CMK (cell line): ENCODE results near the gene ZFR.
A peak's percentile ranks its signal among the peaks of the same experiment; 100 is the strongest.
"Not testable (repeated sequence)": the region's sequence is repeated elsewhere in the genome, so short reads cannot be mapped to it uniquely, and the experiment has no call there.

Experiments
- DNase-seq: peaks from one replicate; pipeline ENCODE4 v3.0.0-alpha.2; 2010; ENCODE audit warnings: low read depth

The ZFR gene

GRCh38 chr5:32450952-32451351, 6.4 kb upstream of the ZFR start:
- DNase-seq: no peak

GRCh38 chr5:32449262-32449661, 4.7 kb upstream of the ZFR start:
- DNase-seq: no peak

- DNase-seq: peak; percentile 33
These were observed 2.1 kb upstream of the ZFR start for GRCh38 chr5:32446630-32447029.

- DNase-seq: no peak
These were observed 1.5 kb upstream of the ZFR start for GRCh38 chr5:32445831-32446614.

- peak; percentile 24 for DNase-seq
These were observed 783 bp upstream of the ZFR start for GRCh38 chr5:32445287-32445758.

GRCh38 chr5:32443541-32444430, 754 bp downstream of the ZFR start:
- peak; percentile 17 for DNase-seq

- DNase-seq: no peak
These were observed 1.4 kb downstream of the ZFR start for GRCh38 chr5:32443145-32443540.

GRCh38 chr5:32439086-32439642, 5.4 kb downstream of the ZFR start:
- DNase-seq: no peak

- no peak for DNase-seq
These were observed 7.8 kb downstream of the ZFR start for GRCh38 chr5:32436553-32437242.

GRCh38 chr5:32435383-32435782, 9.2 kb downstream of the ZFR start:
- no peak for DNase-seq

GRCh38 chr5:32434221-32434620, 10.3 kb downstream of the ZFR start:
- no peak for DNase-seq

GRCh38 chr5:32432633-32433032, 11.9 kb downstream of the ZFR start:
- DNase-seq: no peak

- DNase-seq: not testable (repeated sequence)
These were observed 13.7 kb downstream of the ZFR start for GRCh38 chr5:32430825-32431224.

GRCh38 chr5:32428426-32428825, 16.1 kb downstream of the ZFR start:
- DNase-seq: no peak

- no peak for DNase-seq
These were observed 17.9 kb downstream of the ZFR start for GRCh38 chr5:32426440-32427151.

GRCh38 chr5:32422697-32423096, 21.8 kb downstream of the ZFR start:
- DNase-seq: no peak

GRCh38 chr5:32421075-32421474, 23.5 kb downstream of the ZFR start:
- DNase-seq: no peak

GRCh38 chr5:32420506-32420905, 24.0 kb downstream of the ZFR start:
- DNase-seq: no peak

- DNase-seq: no peak
These were observed 24.7 kb downstream of the ZFR start for GRCh38 chr5:32419791-32420190.

GRCh38 chr5:32413466-32414263, 30.9 kb downstream of the ZFR start:
- DNase-seq: no peak

GRCh38 chr5:32410630-32411029, 33.9 kb downstream of the ZFR start:
- no peak for DNase-seq
